ENCODE data around the gene PALS2.

PALS2 gene

GRCh38 chr7:24591152-24591551 lies 17.9 kb downstream of the PALS2 start:
- DNase-seq, result no peak

- DNase-seq, result no peak
Measured at GRCh38 chr7:24595671-24596418, 22.6 kb downstream of the PALS2 start.

- no peak for DNase-seq
Measured at GRCh38 chr7:24597014-24597413, 23.8 kb downstream of the PALS2 start.

- DNase-seq, result no peak
Measured at GRCh38 chr7:24601600-24601999, 28.3 kb downstream of the PALS2 start.

- DNase-seq, result no peak
Measured at GRCh38 chr7:24602860-24603456, 29.7 kb downstream of the PALS2 start.

- DNase-seq, result no peak
Measured at GRCh38 chr7:24604630-24605029, 31.4 kb downstream of the PALS2 start.

- no peak for DNase-seq
Measured at GRCh38 chr7:24608504-24608903, 35.3 kb downstream of the PALS2 start.

GRCh38 chr7:24609059-24609458 lies 35.8 kb downstream of the PALS2 start:
- DNase-seq, result no peak

- no peak for DNase-seq
Measured at GRCh38 chr7:24609570-24609969, 36.3 kb downstream of the PALS2 start.

GRCh38 chr7:24611130-24611529 lies 37.9 kb downstream of the PALS2 start:
- DNase-seq, result no peak

GRCh38 chr7:24617957-24618616 lies 44.8 kb downstream of the PALS2 start:
- DNase-seq, result no peak

GRCh38 chr7:24619978-24620377 lies 46.7 kb downstream of the PALS2 start:
- DNase-seq, result no peak

- DNase-seq, result no peak
Measured at GRCh38 chr7:24622646-24623182, 49.5 kb downstream of the PALS2 start.
